ENCODE data around the gene FYN.

Gene FYN

DNA sequence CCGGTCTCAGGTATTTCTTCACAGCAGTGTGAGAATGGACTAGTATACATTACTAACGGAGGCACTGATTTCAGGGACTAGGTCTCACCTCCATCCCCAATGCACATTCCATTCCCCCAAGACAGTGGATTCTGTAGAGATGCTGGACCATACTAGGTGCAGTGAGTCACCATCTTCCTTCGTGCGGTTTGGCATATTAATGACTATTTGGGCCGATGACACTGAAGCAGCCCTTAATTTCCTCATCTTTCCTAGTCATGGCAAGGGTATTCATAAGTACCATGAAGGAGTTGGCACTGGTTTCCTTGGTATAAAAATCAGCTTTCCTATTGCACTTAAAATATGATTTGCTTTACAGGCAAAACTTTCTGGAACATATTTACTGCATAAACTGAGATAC, 146.2 kb downstream of the FYN start:
- no peaks in the 10 kb centered on the region for H3K9me3 ChIP-seq (ENCODE audit: control insufficient read depth, insufficient read depth, low read length)
- H3K4me3 ChIP-seq (ENCODE audit: low read length) = no peak overlapping the region
- no peaks in the 10 kb centered on the region for H3K9me2 ChIP-seq (replicated peaks; ENCODE audit: control insufficient read depth, low read length)
- no peak overlapping the region for H3K4me2 ChIP-seq (ENCODE audit: low read length)
- H3K36me3 ChIP-seq (ENCODE audit: control insufficient read depth, low read length) = no peaks in the 10 kb centered on the region
- H3K27ac ChIP-seq (ENCODE audit: low read depth, low read length) = no peak overlapping the region
- peaks cover 24% of the 10 kb centered on the region for H3K4me1 ChIP-seq (ENCODE audit: control insufficient read depth, low read length)
- TF ChIP-seq, protein P1, sequence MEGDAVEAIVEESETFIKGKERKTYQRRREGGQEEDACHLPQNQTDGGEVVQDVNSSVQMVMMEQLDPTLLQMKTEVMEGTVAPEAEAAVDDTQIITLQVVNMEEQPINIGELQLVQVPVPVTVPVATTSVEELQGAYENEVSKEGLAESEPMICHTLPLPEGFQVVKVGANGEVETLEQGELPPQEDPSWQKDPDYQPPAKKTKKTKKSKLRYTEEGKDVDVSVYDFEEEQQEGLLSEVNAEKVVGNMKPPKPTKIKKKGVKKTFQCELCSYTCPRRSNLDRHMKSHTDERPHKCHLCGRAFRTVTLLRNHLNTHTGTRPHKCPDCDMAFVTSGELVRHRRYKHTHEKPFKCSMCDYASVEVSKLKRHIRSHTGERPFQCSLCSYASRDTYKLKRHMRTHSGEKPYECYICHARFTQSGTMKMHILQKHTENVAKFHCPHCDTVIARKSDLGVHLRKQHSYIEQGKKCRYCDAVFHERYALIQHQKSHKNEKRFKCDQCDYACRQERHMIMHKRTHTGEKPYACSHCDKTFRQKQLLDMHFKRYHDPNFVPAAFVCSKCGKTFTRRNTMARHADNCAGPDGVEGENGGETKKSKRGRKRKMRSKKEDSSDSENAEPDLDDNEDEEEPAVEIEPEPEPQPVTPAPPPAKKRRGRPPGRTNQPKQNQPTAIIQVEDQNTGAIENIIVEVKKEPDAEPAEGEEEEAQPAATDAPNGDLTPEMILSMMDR (IDR thresholded peaks at IDR 0.05; ENCODE audit: low read depth, low read length, poor library complexity, severe bottlenecking) = no peak
- no peak for TF ChIP-seq EZH2phosphoT487 (IDR thresholded peaks at IDR 0.05; ENCODE audit: borderline replicate concordance, low read length)
- no peaks in the 10 kb centered on the region for H3K27me3 ChIP-seq (ENCODE audit: control insufficient read depth, low read length)
- peaks cover 5% of the 10 kb centered on the region; the same call in 1 of the 2 replicates for H4K20me1 ChIP-seq (ENCODE audit: control insufficient read depth, insufficient read depth, low read depth, low read length)
- no peaks in the 10 kb centered on the region for H3F3A ChIP-seq (ENCODE audit: control insufficient read depth, insufficient read depth)
- no peaks in the 10 kb centered on the region for H3K79me2 ChIP-seq (ENCODE audit: control insufficient read depth, low read length)

- Histone ChIP-seq H3K9me3 (ENCODE audit: control insufficient read depth, insufficient read depth, low read length) (no peaks in the 10 kb centered on the region), H3K79me2 (ENCODE audit: control insufficient read depth, low read length) (no peaks in the 10 kb centered on the region), H3K4me2 (ENCODE audit: low read length) (no peak overlapping the region), H3K27me3 (ENCODE audit: control insufficient read depth, low read length) (no peaks in the 10 kb centered on the region), H3K36me3 (ENCODE audit: control insufficient read depth, low read length) (no peaks in the 10 kb centered on the region), H4K20me1 (ENCODE audit: control insufficient read depth, insufficient read depth, low read depth, low read length) (peaks cover 5% of the 10 kb centered on the region; the same call in 1 of the 2 replicates), H3F3A (ENCODE audit: control insufficient read depth, insufficient read depth) (no peaks in the 10 kb centered on the region), H3K27ac (ENCODE audit: low read depth, low read length) (no peak overlapping the region), H3K9me2 (replicated peaks; ENCODE audit: control insufficient read depth, low read length) (no peaks in the 10 kb centered on the region), H3K4me3 (ENCODE audit: low read length) (no peak overlapping the region), H3K4me1 (ENCODE audit: control insufficient read depth, low read length) (peaks cover 19% of the 10 kb centered on the region)
- TF ChIP-seq EZH2phosphoT487 (IDR thresholded peaks at IDR 0.05; ENCODE audit: borderline replicate concordance, low read length) = no peak
- TF ChIP-seq, protein P1 (IDR thresholded peaks at IDR 0.05; ENCODE audit: low read depth, low read length, poor library complexity, severe bottlenecking) = no peak
These were observed 147.7 kb downstream of the FYN start for GRCh38 chr6:111725446-111726112.

- Histone ChIP-seq H3K9me3 (ENCODE audit: control insufficient read depth, insufficient read depth, low read length) (no peaks in the 10 kb centered on the region), H3K4me1 (ENCODE audit: control insufficient read depth, low read length) (peaks cover 19% of the 10 kb centered on the region), H3K9me2 (replicated peaks; ENCODE audit: control insufficient read depth, low read length) (no peaks in the 10 kb centered on the region), H3K4me3 (ENCODE audit: low read length) (0 out of 2 replicates have a peak overlapping the region, but pooled peaks have one; percentile 14), H3K4me2 (ENCODE audit: low read length) (peak overlapping the region; percentile 46), H3K36me3 (ENCODE audit: control insufficient read depth, low read length) (no peaks in the 10 kb centered on the region), H3F3A (ENCODE audit: control insufficient read depth, insufficient read depth) (no peaks in the 10 kb centered on the region), H3K79me2 (ENCODE audit: control insufficient read depth, low read length) (no peaks in the 10 kb centered on the region), H4K20me1 (ENCODE audit: control insufficient read depth, insufficient read depth, low read depth, low read length) (peaks cover 5% of the 10 kb centered on the region; the same call in 1 of the 2 replicates), H3K27ac (ENCODE audit: low read depth, low read length) (no peak overlapping the region), H3K27me3 (ENCODE audit: control insufficient read depth, low read length) (no peaks in the 10 kb centered on the region)
- TF ChIP-seq, protein P1 (IDR thresholded peaks at IDR 0.05; ENCODE audit: low read depth, low read length, poor library complexity, severe bottlenecking) = no peak
- TF ChIP-seq EZH2phosphoT487 (IDR thresholded peaks at IDR 0.05; ENCODE audit: borderline replicate concordance, low read length) = no peak
These were observed 148.7 kb downstream of the FYN start for GRCh38 chr6:111724505-111724904.

Measured in DOHH2 (cell line).